ENCODE results near the gene NEK7. TPM values are rescaled to one million over a fixed set of nuclear protein-coding genes. Genes with fewer than 3 reads are reported as not detected.

NEK7 gene
- total RNA-seq, 1 experiment from 2014 or later: 51.1 TPM

- POLR2A ChIA-PET: interaction anchor here (0.6 to 1.3 kb wide), 5 partner anchors 8 to 37 kb away, joined by 3 to 4 read pairs (median 3); no protein-coding TSS in a partner anchor
- no TSS peak for BruUV-seq (replicated peaks)
These were observed 181.1 kb downstream of the NEK7 start for GRCh38 chr1:198337886-198338285.

GRCh38 chr1:198340139-198340538 lies 183.3 kb downstream of the NEK7 start:
- BruUV-seq (replicated peaks): no TSS peak
- Mint-ChIP-seq H3K4me1 (ENCODE audit: insufficient read depth, unreplicated experiment) (peaks cover 10% of the 10 kb centered on the region), H3K27me3 (ENCODE audit: insufficient read depth, unreplicated experiment) (no peaks in the 10 kb centered on the region), H3K36me3 (ENCODE audit: insufficient read depth, unreplicated experiment) (no peaks in the 10 kb centered on the region), H3K9me3 (ENCODE audit: unreplicated experiment) (no peaks in the 10 kb centered on the region), H3K4me3 (ENCODE audit: unreplicated experiment) (no peak overlapping the region), H3K27ac (ENCODE audit: low read depth, unreplicated experiment) (no peak overlapping the region)
- POLR2A ChIA-PET: interaction anchor here (0.6 to 1.3 kb wide), 2 partner anchors 20 to 787 kb away, joined by 3 to 4 read pairs; no protein-coding TSS in a partner anchor
- TF ChIP-seq, protein P1, sequence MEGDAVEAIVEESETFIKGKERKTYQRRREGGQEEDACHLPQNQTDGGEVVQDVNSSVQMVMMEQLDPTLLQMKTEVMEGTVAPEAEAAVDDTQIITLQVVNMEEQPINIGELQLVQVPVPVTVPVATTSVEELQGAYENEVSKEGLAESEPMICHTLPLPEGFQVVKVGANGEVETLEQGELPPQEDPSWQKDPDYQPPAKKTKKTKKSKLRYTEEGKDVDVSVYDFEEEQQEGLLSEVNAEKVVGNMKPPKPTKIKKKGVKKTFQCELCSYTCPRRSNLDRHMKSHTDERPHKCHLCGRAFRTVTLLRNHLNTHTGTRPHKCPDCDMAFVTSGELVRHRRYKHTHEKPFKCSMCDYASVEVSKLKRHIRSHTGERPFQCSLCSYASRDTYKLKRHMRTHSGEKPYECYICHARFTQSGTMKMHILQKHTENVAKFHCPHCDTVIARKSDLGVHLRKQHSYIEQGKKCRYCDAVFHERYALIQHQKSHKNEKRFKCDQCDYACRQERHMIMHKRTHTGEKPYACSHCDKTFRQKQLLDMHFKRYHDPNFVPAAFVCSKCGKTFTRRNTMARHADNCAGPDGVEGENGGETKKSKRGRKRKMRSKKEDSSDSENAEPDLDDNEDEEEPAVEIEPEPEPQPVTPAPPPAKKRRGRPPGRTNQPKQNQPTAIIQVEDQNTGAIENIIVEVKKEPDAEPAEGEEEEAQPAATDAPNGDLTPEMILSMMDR (IDR thresholded peaks at IDR 0.05; ENCODE audit: unreplicated experiment): no peak
- CTCF ChIA-PET: interaction anchor here (0.6 kb wide), 1 partner anchor 27 kb away, joined by 3 read pairs; no protein-coding TSS in a partner anchor
- no peak for DNase-seq (ENCODE audit: unreplicated experiment)
- intact Hi-C loops (cut with micrococcal nuclease): no loop called here

More at GRCh38 chr1:198337886-198338285, 181.1 kb downstream of the NEK7 start:
- TF ChIP-seq, protein P1 (IDR thresholded peaks at IDR 0.05; ENCODE audit: unreplicated experiment): no peak
- intact Hi-C loops (cut with micrococcal nuclease): no loop called here
- CTCF ChIA-PET: interaction anchor here (0.6 to 1.5 kb wide), 4 partner anchors 8 to 17 kb away, joined by 3 read pairs; no protein-coding TSS in a partner anchor
- H3K9me3 Mint-ChIP-seq (ENCODE audit: unreplicated experiment): no peaks in the 10 kb centered on the region
- no peak overlapping the region for H3K4me3 Mint-ChIP-seq (ENCODE audit: unreplicated experiment)
- H3K27ac Mint-ChIP-seq (ENCODE audit: low read depth, unreplicated experiment): peak overlapping the region; percentile 25
- DNase-seq (ENCODE audit: unreplicated experiment): no peak
- H3K36me3 Mint-ChIP-seq (ENCODE audit: insufficient read depth, unreplicated experiment): no peaks in the 10 kb centered on the region
- no peaks in the 10 kb centered on the region for H3K27me3 Mint-ChIP-seq (ENCODE audit: insufficient read depth, unreplicated experiment)
- peaks cover 10% of the 10 kb centered on the region for H3K4me1 Mint-ChIP-seq (ENCODE audit: insufficient read depth, unreplicated experiment)

DNA sequence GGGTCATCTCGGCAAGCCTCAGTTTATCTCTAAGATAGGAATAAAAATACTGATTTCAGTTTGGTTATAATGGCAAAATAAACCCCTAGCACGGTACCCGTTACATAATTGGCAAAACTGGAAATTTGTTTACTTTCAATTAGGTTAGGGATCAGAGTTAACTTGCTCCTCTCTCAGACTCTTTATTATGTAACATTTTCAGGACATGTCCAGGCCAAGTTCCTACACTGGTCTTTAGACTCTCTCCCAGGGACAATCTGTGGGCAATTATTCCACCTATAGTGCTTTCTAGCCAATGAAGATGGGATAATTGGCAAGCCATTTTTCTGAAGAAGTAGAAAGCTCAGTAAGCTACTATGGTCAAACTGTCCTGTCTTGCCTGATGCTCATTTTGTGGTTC lies 189.4 kb downstream of the NEK7 start:
- intact Hi-C loops (cut with micrococcal nuclease): no loop called here
- H3K27me3 Mint-ChIP-seq (ENCODE audit: insufficient read depth, unreplicated experiment): no peaks in the 10 kb centered on the region
- TF ChIP-seq, protein P1 (IDR thresholded peaks at IDR 0.05; ENCODE audit: unreplicated experiment): no peak
- POLR2A ChIA-PET: interaction anchor here (1.2 to 4.2 kb wide), 7 partner anchors 8 to 190 kb away, joined by 3 to 26 read pairs (median 5); partner anchors contain the start of gene NEK7
- H3K9me3 Mint-ChIP-seq (ENCODE audit: unreplicated experiment): no peaks in the 10 kb centered on the region
- H3K4me1 Mint-ChIP-seq (ENCODE audit: insufficient read depth, unreplicated experiment): peaks cover 22% of the 10 kb centered on the region
- H3K27ac Mint-ChIP-seq (ENCODE audit: low read depth, unreplicated experiment): no peak overlapping the region
- CTCF ChIA-PET: interaction anchor here (0.5 to 2.8 kb wide), 6 partner anchors 9 to 58 kb away, joined by 3 to 9 read pairs (median 5); no protein-coding TSS in a partner anchor
- DNase-seq (ENCODE audit: unreplicated experiment): no peak
- no peaks in the 10 kb centered on the region for H3K36me3 Mint-ChIP-seq (ENCODE audit: insufficient read depth, unreplicated experiment)
- no TSS peak for BruUV-seq (replicated peaks)
- no peak overlapping the region for H3K4me3 Mint-ChIP-seq (ENCODE audit: unreplicated experiment)

DNA sequence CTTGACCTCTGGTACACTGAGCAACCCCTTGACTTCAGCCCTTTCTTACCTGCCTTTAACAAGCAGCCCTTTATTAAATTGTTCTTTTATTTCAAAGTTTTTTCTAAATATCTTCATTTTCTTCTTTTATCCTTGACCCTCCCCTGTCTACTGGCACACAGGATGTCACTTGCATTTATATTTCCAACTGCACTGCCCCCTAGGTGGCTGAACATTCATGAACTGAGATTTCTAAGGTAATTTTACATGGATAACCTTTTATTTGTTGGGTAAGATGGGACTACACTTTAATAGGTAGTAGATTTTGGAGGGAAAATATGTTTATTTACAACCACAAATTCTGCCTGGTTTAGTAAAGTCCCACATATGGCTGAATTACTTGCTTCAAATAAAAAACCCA lies 193.7 kb downstream of the NEK7 start:
- Mint-ChIP-seq H3K36me3 (ENCODE audit: insufficient read depth, unreplicated experiment) (no peaks in the 10 kb centered on the region), H3K27ac (ENCODE audit: low read depth, unreplicated experiment) (no peak overlapping the region), H3K4me1 (ENCODE audit: insufficient read depth, unreplicated experiment) (peaks cover 12% of the 10 kb centered on the region), H3K9me3 (ENCODE audit: unreplicated experiment) (no peaks in the 10 kb centered on the region), H3K27me3 (ENCODE audit: insufficient read depth, unreplicated experiment) (no peaks in the 10 kb centered on the region), H3K4me3 (ENCODE audit: unreplicated experiment) (no peak overlapping the region)
- ChIA-PET CTCF (no interaction called here), POLR2A (interaction anchor here (0.7 kb wide), 1 partner anchor 402 kb away, joined by 4 read pairs; no protein-coding TSS in a partner anchor)
- BruUV-seq (replicated peaks): no TSS peak
- no peak for DNase-seq (ENCODE audit: unreplicated experiment)
- TF ChIP-seq, protein P1 (IDR thresholded peaks at IDR 0.05; ENCODE audit: unreplicated experiment): peak; percentile 20
- intact Hi-C loops (cut with micrococcal nuclease): loop anchor here (10.0 kb wide), 1 partner anchor 826 kb away; no protein-coding TSS in a partner anchor

All from MCF 10A (cell line).